WTC11 (cell line): ENCODE measurements around the gene ECE1. TPM values are rescaled to one million over a fixed set of nuclear protein-coding genes. Genes with fewer than 3 reads are reported as not detected.

ENCODE experiments used
- ATAC-seq: fragments of 200-7000 bp; cut with Tn5 transposase; 2 replicates; pipeline ENCODE4 v1.10.0; 2021; ENCODE audit warnings: mild to moderate bottlenecking, moderate library complexity
- CTCF ChIA-PET: fragments of 300-600 bp; sonication (Branson Sonifier 250); formaldehyde crosslinking; loops from one replicate; lab custom pipeline; 2021; ENCODE audit warnings: antibody characterized with exemption; lab: Charles Lee
- POLR2A ChIA-PET: fragments of 350-600 bp; sonication (Branson Sonifier 250); formaldehyde crosslinking; loops from one replicate; lab custom pipeline; 2021; ENCODE audit warnings: antibody characterized with exemption; lab: Charles Lee
- DNase-seq: peaks from one replicate; pipeline ENCODE4 v3.0.0; 2021; ENCODE audit warnings: low spot score
- H3K27ac Mint-ChIP-seq: 2 replicates; pipeline ENCODE4 v1.8.0; 2021; ENCODE audit warnings: mixed read lengths
- H3K27me3 Mint-ChIP-seq: 2 replicates; pipeline ENCODE4 v1.8.0; 2021; ENCODE audit warnings: low read depth, mild to moderate bottlenecking, moderate library complexity, mixed read lengths
- H3K36me3 Mint-ChIP-seq: 2 replicates; pipeline ENCODE4 v1.8.0; 2021; ENCODE audit warnings: mixed read lengths
- H3K4me1 Mint-ChIP-seq: 2 replicates; pipeline ENCODE4 v1.8.0; 2022; ENCODE audit warnings: mixed read lengths
- H3K4me3 Mint-ChIP-seq: 2 replicates; pipeline ENCODE4 v1.8.0; 2021; ENCODE audit warnings: mild to moderate bottlenecking, moderate library complexity, mixed read lengths
- H3K9me3 Mint-ChIP-seq: 2 replicates; pipeline ENCODE4 v1.8.0; 2021; ENCODE audit warnings: mixed read lengths
- ATF1 ChIP-seq: sonication (generic); formaldehyde crosslinking; IDR thresholded peaks from 2 replicates; pipeline ENCODE4 v1.8.1; 2023; ENCODE audit warnings: mild to moderate bottlenecking, moderate library complexity, missing genetic modification reagents
- EMX1 ChIP-seq: fragments of 250-450 bp; sonication (Bioruptor Pico); IDR thresholded peaks from 2 replicates; pipeline ENCODE4 v1.8.0; 2021; ENCODE audit warnings: mild to moderate bottlenecking
- HMGA2 ChIP-seq: fragments of 250-450 bp; sonication (Bioruptor Pico); IDR thresholded peaks from 2 replicates; pipeline ENCODE4 v1.4.0; 2021; ENCODE audit warnings: mild to moderate bottlenecking, moderate library complexity
- JAZF1 ChIP-seq: fragments of 250-450 bp; sonication (Bioruptor Pico); IDR thresholded peaks from 2 replicates; pipeline ENCODE4 v1.9.0; 2021; ENCODE audit warnings: moderate library complexity, mild to moderate bottlenecking, inconsistent platforms
- NFYB ChIP-seq: sonication (generic); formaldehyde crosslinking; conservative IDR thresholded peaks from 2 replicates; pipeline ENCODE4 v1.8.0; 2022; ENCODE audit warnings: low read depth, missing genetic modification reagents
- SMAD3 ChIP-seq: sonication (generic); formaldehyde crosslinking; IDR thresholded peaks from 2 replicates; pipeline ENCODE4 v1.8.0; 2022; ENCODE audit warnings: missing genetic modification reagents, mild to moderate bottlenecking, borderline replicate concordance
- ZNF121 ChIP-seq: sonication (generic); formaldehyde crosslinking; IDR thresholded peaks from 2 replicates; pipeline ENCODE4 v1.8.0; 2023; ENCODE audit warnings: missing genetic modification reagents
- total RNA-seq: library from RNA; stranded (reverse); gene quantifications from 3 replicates; pipeline ENCODE4 v1.2.3, GENCODE V29; 2021
- TF ChIP-seq, protein P1 (sequence below): fragments of 250-450 bp; sonication (Bioruptor Pico); IDR thresholded peaks from 2 replicates; pipeline ENCODE4 v1.9.0; 2021; ENCODE audit warnings: mild to moderate bottlenecking, borderline replicate concordance
- TF ChIP-seq, protein P2 (sequence below): fragments of 200-600 bp; IDR thresholded peaks from 2 replicates; pipeline ENCODE4 v1.8.0; 2022; ENCODE audit warnings: antibody characterized with exemption
- TF ChIP-seq, protein P3 (sequence below): sonication (generic); formaldehyde crosslinking; conservative IDR thresholded peaks from 2 replicates; pipeline ENCODE4 v1.8.1; 2022; ENCODE audit warnings: mild to moderate bottlenecking, missing genetic modification reagents
- TF ChIP-seq, protein P4 (sequence below): fragments of 250-450 bp; sonication (Bioruptor Pico); IDR thresholded peaks from 2 replicates; pipeline ENCODE4 v1.9.0; 2021; ENCODE audit warnings: mild to moderate bottlenecking
- TF ChIP-seq, protein P5 (sequence below): sonication (generic); formaldehyde crosslinking; IDR thresholded peaks from 2 replicates; pipeline ENCODE4 v1.8.0; 2022; ENCODE audit warnings: mild to moderate bottlenecking, missing genetic modification reagents
- TF ChIP-seq, protein P6 (sequence below): sonication (generic); formaldehyde crosslinking; IDR thresholded peaks from 2 replicates; pipeline ENCODE4 v1.8.0; 2022; ENCODE audit warnings: mild to moderate bottlenecking, missing genetic modification reagents

ECE1 gene
- total RNA-seq, 1 experiment from 2014 or later = 45.0 TPM

DNA sequence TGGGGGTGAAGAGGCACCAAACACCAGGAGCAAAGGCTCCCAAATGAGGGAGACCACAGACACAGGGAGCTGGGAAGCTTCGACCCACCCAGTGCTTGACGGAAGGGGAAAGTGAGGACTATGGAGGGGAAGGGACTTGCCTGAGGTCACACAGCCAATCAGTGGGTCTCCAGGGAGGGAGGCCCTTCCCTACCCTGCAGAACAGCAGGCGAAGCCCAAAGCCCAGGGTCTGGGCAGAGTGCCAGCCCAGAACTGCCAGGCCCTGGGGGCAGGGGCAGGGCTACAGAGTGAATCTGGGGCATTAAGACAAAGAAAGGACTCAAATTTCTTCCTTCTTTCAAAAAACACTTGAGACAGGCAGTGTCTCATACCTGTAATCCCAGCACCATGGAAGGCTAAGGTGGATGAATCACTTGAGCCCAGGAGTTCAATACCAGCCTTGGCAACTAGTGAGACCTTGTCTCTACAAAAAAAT lies 45.5 kb upstream of the ECE1 start (continued):
- TF ChIP-seq, protein P1, sequence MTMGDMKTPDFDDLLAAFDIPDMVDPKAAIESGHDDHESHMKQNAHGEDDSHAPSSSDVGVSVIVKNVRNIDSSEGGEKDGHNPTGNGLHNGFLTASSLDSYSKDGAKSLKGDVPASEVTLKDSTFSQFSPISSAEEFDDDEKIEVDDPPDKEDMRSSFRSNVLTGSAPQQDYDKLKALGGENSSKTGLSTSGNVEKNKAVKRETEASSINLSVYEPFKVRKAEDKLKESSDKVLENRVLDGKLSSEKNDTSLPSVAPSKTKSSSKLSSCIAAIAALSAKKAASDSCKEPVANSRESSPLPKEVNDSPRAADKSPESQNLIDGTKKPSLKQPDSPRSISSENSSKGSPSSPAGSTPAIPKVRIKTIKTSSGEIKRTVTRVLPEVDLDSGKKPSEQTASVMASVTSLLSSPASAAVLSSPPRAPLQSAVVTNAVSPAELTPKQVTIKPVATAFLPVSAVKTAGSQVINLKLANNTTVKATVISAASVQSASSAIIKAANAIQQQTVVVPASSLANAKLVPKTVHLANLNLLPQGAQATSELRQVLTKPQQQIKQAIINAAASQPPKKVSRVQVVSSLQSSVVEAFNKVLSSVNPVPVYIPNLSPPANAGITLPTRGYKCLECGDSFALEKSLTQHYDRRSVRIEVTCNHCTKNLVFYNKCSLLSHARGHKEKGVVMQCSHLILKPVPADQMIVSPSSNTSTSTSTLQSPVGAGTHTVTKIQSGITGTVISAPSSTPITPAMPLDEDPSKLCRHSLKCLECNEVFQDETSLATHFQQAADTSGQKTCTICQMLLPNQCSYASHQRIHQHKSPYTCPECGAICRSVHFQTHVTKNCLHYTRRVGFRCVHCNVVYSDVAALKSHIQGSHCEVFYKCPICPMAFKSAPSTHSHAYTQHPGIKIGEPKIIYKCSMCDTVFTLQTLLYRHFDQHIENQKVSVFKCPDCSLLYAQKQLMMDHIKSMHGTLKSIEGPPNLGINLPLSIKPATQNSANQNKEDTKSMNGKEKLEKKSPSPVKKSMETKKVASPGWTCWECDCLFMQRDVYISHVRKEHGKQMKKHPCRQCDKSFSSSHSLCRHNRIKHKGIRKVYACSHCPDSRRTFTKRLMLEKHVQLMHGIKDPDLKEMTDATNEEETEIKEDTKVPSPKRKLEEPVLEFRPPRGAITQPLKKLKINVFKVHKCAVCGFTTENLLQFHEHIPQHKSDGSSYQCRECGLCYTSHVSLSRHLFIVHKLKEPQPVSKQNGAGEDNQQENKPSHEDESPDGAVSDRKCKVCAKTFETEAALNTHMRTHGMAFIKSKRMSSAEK (CRISPR knock-in tag) = no peak
- TF ChIP-seq HMGA2 (CRISPR knock-in tag) = no peak

DNA sequence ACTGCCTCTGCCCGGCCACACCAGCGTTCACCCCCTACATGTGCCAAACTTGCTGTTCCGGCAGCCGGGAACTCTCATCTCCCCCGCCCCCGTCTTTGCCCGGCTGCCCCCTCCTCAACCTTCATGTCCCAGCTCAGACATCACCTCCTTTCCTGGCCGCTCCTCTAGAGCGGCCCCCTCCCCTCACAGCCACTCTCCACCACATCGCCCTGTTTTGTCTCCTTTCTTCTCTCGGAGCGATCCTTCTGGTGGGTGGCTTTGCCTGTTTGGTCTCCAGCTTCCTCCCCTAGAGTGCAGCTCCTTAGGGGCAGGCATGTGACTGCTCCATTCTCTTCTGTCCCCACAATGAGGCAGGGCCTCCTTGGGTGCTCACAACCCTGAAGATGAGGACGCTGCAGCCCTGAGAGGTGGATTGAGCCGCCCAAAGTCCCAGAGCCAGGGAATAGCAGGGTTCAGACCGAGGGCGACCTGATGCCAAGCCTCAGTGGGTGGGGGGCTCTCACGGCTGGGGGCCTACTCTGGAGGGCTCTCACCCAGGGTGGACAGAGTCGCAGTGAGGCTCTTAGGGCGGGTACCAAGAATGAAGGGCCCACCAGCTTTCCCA lies 44.9 kb upstream of the ECE1 start:
- ATAC-seq = peak; percentile 28
- peak overlapping the region; percentile 59 for H3K4me3 Mint-ChIP-seq

DNA sequence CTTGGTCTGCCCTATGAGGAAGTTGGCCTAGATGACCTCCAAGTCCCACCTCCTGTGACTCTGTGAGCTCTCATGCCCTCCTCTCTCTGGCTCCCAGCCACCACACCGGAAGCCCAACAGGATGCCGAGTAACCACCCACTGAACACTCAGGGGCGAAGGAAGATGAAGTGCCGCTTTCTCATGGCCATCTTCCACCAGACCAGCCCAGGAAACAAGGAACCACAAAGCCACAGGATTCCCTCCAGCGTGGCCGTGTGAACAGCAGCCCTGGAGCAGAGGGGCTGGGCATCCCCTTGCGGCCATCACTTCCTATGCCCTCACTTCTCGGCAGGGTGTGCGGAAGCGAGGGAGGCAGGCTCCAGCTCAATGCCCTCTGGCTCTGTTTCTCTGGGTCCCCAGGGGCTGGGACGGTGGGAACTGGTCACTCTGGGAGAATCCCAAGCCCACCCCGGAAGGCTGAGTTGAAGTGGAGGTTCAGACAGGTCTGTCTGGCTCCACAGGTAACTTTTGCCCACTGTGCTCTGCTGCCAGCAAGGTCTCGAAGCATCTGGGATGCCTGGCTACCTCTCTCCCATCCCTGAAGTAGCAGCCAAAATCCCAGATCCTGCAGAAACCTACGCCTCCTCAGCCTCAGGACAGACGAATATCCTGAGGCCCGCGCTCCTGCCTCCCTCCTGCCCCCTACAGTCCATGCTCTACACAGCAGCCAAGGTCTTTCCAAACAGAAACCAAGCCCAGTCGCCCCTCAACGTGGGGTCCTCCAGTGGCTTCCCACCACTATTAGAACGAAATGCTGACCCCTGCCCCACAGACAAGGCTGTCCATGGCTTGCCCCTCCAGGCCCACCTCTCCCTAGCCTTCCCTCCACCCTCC lies 44.2 kb upstream of the ECE1 start:
- ChIA-PET POLR2A (no interaction called here), CTCF (interaction anchor here (0.6 to 11.6 kb wide), 23 partner anchors 9 to 261 kb away, joined by 3 to 143 read pairs (median 7); no protein-coding TSS in a partner anchor)
- Mint-ChIP-seq H3K27ac (peak overlapping the region; percentile 84), H3K4me1 (peaks cover 61% of the 10 kb centered on the region), H3K4me3 (peak overlapping the region; percentile 59), H3K36me3 (no peaks in the 10 kb centered on the region), H3K27me3 (no peaks in the 10 kb centered on the region; the same call in 1 of the 2 replicates), H3K9me3 (no peaks in the 10 kb centered on the region)
- ATAC-seq (peak; percentile 86), DNase-seq (peak; percentile 84)
- TF ChIP-seq, protein P2, sequence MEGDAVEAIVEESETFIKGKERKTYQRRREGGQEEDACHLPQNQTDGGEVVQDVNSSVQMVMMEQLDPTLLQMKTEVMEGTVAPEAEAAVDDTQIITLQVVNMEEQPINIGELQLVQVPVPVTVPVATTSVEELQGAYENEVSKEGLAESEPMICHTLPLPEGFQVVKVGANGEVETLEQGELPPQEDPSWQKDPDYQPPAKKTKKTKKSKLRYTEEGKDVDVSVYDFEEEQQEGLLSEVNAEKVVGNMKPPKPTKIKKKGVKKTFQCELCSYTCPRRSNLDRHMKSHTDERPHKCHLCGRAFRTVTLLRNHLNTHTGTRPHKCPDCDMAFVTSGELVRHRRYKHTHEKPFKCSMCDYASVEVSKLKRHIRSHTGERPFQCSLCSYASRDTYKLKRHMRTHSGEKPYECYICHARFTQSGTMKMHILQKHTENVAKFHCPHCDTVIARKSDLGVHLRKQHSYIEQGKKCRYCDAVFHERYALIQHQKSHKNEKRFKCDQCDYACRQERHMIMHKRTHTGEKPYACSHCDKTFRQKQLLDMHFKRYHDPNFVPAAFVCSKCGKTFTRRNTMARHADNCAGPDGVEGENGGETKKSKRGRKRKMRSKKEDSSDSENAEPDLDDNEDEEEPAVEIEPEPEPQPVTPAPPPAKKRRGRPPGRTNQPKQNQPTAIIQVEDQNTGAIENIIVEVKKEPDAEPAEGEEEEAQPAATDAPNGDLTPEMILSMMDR = peak; percentile 65; the same call in 1 of the 2 replicates
- TF ChIP-seq, protein P3, sequence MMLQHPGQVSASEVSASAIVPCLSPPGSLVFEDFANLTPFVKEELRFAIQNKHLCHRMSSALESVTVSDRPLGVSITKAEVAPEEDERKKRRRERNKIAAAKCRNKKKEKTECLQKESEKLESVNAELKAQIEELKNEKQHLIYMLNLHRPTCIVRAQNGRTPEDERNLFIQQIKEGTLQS (CRISPR knock-in tag) = no peak
- TF ChIP-seq SMAD3 (CRISPR knock-in tag) (0 out of 2 replicates have a peak, but pooled peaks have one; percentile 50), NFYB (no peak), JAZF1 (no peak), ZNF121 (CRISPR knock-in tag) (no peak), EMX1 (CRISPR knock-in tag) (no peak), ATF1 (CRISPR knock-in tag) (no peak)
- TF ChIP-seq, protein P4, sequence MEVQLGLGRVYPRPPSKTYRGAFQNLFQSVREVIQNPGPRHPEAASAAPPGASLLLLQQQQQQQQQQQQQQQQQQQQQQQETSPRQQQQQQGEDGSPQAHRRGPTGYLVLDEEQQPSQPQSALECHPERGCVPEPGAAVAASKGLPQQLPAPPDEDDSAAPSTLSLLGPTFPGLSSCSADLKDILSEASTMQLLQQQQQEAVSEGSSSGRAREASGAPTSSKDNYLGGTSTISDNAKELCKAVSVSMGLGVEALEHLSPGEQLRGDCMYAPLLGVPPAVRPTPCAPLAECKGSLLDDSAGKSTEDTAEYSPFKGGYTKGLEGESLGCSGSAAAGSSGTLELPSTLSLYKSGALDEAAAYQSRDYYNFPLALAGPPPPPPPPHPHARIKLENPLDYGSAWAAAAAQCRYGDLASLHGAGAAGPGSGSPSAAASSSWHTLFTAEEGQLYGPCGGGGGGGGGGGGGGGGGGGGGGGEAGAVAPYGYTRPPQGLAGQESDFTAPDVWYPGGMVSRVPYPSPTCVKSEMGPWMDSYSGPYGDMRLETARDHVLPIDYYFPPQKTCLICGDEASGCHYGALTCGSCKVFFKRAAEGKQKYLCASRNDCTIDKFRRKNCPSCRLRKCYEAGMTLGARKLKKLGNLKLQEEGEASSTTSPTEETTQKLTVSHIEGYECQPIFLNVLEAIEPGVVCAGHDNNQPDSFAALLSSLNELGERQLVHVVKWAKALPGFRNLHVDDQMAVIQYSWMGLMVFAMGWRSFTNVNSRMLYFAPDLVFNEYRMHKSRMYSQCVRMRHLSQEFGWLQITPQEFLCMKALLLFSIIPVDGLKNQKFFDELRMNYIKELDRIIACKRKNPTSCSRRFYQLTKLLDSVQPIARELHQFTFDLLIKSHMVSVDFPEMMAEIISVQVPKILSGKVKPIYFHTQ = no peak
- TF ChIP-seq, protein P5, sequence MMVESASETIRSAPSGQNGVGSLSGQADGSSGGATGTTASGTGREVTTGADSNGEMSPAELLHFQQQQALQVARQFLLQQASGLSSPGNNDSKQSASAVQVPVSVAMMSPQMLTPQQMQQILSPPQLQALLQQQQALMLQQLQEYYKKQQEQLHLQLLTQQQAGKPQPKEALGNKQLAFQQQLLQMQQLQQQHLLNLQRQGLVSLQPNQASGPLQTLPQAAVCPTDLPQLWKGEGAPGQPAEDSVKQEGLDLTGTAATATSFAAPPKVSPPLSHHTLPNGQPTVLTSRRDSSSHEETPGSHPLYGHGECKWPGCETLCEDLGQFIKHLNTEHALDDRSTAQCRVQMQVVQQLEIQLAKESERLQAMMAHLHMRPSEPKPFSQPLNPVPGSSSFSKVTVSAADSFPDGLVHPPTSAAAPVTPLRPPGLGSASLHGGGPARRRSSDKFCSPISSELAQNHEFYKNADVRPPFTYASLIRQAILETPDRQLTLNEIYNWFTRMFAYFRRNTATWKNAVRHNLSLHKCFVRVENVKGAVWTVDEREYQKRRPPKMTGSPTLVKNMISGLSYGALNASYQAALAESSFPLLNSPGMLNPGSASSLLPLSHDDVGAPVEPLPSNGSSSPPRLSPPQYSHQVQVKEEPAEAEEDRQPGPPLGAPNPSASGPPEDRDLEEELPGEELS (CRISPR knock-in tag) = no peak
- TF ChIP-seq, protein P6, sequence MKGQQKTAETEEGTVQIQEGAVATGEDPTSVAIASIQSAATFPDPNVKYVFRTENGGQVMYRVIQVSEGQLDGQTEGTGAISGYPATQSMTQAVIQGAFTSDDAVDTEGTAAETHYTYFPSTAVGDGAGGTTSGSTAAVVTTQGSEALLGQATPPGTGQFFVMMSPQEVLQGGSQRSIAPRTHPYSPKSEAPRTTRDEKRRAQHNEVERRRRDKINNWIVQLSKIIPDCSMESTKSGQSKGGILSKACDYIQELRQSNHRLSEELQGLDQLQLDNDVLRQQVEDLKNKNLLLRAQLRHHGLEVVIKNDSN (CRISPR knock-in tag) = no peak

More for the DNA sequence above, 44.9 kb upstream of the ECE1 start:
- CTCF ChIA-PET = interaction anchor here (0.7 to 11.6 kb wide), 17 partner anchors 9 to 260 kb away, joined by 3 to 143 read pairs (median 7); no protein-coding TSS in a partner anchor
- no peaks in the 10 kb centered on the region; the same call in 1 of the 2 replicates for H3K27me3 Mint-ChIP-seq
- H3K36me3 Mint-ChIP-seq = no peaks in the 10 kb centered on the region
- H3K27ac Mint-ChIP-seq = peak overlapping the region; percentile 84
- H3K4me1 Mint-ChIP-seq = peaks cover 64% of the 10 kb centered on the region
- no peak for DNase-seq
- TF ChIP-seq, protein P2 = peak; percentile 27; the same call in 1 of the 2 replicates
- no peak for TF ChIP-seq NFYB
- no peaks in the 10 kb centered on the region for H3K9me3 Mint-ChIP-seq
- POLR2A ChIA-PET = no interaction called here
